ENCODE results near the gene KCNJ5. TPM values are rescaled to one million over a fixed set of nuclear protein-coding genes. Genes with fewer than 3 reads are reported as not detected.

The KCNJ5 gene
- total RNA-seq, 1 experiment from 2014 or later = not detected

- H3K4me3 ChIP-seq (ENCODE audit: low read depth, low read length) = no peak overlapping the region
- DNase-seq = peak; percentile 75 to 78
- no peaks in the 10 kb centered on the region for H3K9me3 ChIP-seq
- ChIA-PET CTCF (interaction anchor here (0.5 to 5.8 kb wide), 13 partner anchors 8 to 525 kb away, joined by 3 to 223 read pairs (median 5); partner anchors contain the start of gene TP53AIP1), POLR2A (no interaction called here)
- Mint-ChIP-seq H3K27me3 (ENCODE audit: insufficient read depth, unreplicated experiment) (peaks cover 33% of the 10 kb centered on the region), H3K4me3 (ENCODE audit: unreplicated experiment) (no peak overlapping the region), H3K4me1 (ENCODE audit: low read depth, unreplicated experiment) (no peaks in the 10 kb centered on the region), H3K9me3 (ENCODE audit: unreplicated experiment) (no peaks in the 10 kb centered on the region), H3K27ac (ENCODE audit: unreplicated experiment) (no peak overlapping the region), H3K36me3 (ENCODE audit: insufficient read depth, unreplicated experiment) (no peaks in the 10 kb centered on the region)
- H3K36me3 ChIP-seq (ENCODE audit: control insufficient read depth, insufficient read depth, low read length) = no peaks in the 10 kb centered on the region
- BruUV-seq (replicated peaks) = no TSS peak
- H3K4me1 ChIP-seq = peaks cover 10% of the 10 kb centered on the region
- peak; percentile 47 to 78 for TF ChIP-seq CTCF (IDR thresholded peaks at IDR 0.05; ENCODE audit: insufficient read depth in 1 of 2, low read depth in 1 of 2, low read length in 1 of 2, severe bottlenecking in 1 of 2, unreplicated experiment in 1 of 2)
- peaks cover 1% of the 10 kb centered on the region for H3K27me3 ChIP-seq (replicated peaks; ENCODE audit: control insufficient read depth, insufficient read depth, low read length)
- intact Hi-C loops (cut with micrococcal nuclease; ENCODE audit: unreplicated experiment) = no loop called here
Measured at GRCh38 chr11:128886406-128887124, 4.6 kb upstream of the KCNJ5 start.

- DNase-seq = no peak
- POLR2A ChIA-PET = no interaction called here
- no peak overlapping the region for H3K27ac Mint-ChIP-seq (ENCODE audit: unreplicated experiment)
- intact Hi-C loops (cut with micrococcal nuclease; ENCODE audit: unreplicated experiment) = no loop called here
- H3K9me3 Mint-ChIP-seq (ENCODE audit: unreplicated experiment) = no peaks in the 10 kb centered on the region
- TF ChIP-seq CTCF (IDR thresholded peaks at IDR 0.05; ENCODE audit: insufficient read depth in 1 of 2, low read depth in 1 of 2, low read length in 1 of 2, severe bottlenecking in 1 of 2, unreplicated experiment in 1 of 2) = peak in 1 of 2 experiments; percentile 12
- Histone ChIP-seq H3K36me3 (ENCODE audit: control insufficient read depth, insufficient read depth, low read length) (no peaks in the 10 kb centered on the region), H3K9me3 (no peaks in the 10 kb centered on the region), H3K4me3 (ENCODE audit: low read depth, low read length) (no peak overlapping the region), H3K27me3 (replicated peaks; ENCODE audit: control insufficient read depth, insufficient read depth, low read length) (peaks cover 1% of the 10 kb centered on the region), H3K4me1 (peaks cover 10% of the 10 kb centered on the region)
- CTCF ChIA-PET = interaction anchor here (0.7 to 5.8 kb wide), 5 partner anchors 18 to 1045 kb away, joined by 3 to 223 read pairs (median 4); no protein-coding TSS in a partner anchor
- BruUV-seq (replicated peaks) = no TSS peak
- peaks cover 25% of the 10 kb centered on the region for H3K27me3 Mint-ChIP-seq (ENCODE audit: insufficient read depth, unreplicated experiment)
- H3K4me1 Mint-ChIP-seq (ENCODE audit: low read depth, unreplicated experiment) = no peaks in the 10 kb centered on the region
- H3K36me3 Mint-ChIP-seq (ENCODE audit: insufficient read depth, unreplicated experiment) = no peaks in the 10 kb centered on the region
- no peak overlapping the region for H3K4me3 Mint-ChIP-seq (ENCODE audit: unreplicated experiment)
Measured at GRCh38 chr11:128888034-128888985, 2.8 kb upstream of the KCNJ5 start.

GRCh38 chr11:128889657-128890213 is 1.4 kb upstream of the KCNJ5 start:
- intact Hi-C loops (cut with micrococcal nuclease; ENCODE audit: unreplicated experiment) = loop anchor here (1.0 kb wide), 1 partner anchor 16 kb away; no protein-coding TSS in a partner anchor
- TF ChIP-seq CTCF (IDR thresholded peaks at IDR 0.05; ENCODE audit: insufficient read depth in 1 of 2, low read depth in 1 of 2, low read length in 1 of 2, severe bottlenecking in 1 of 2, unreplicated experiment in 1 of 2) = no peak
- Histone ChIP-seq H3K27me3 (replicated peaks; ENCODE audit: control insufficient read depth, insufficient read depth, low read length) (peaks cover 1% of the 10 kb centered on the region), H3K4me1 (peaks cover 10% of the 10 kb centered on the region), H3K36me3 (ENCODE audit: control insufficient read depth, insufficient read depth, low read length) (no peaks in the 10 kb centered on the region), H3K4me3 (ENCODE audit: low read depth, low read length) (no peak overlapping the region), H3K9me3 (no peaks in the 10 kb centered on the region)
- no TSS peak for BruUV-seq (replicated peaks)
- DNase-seq = no peak
- Mint-ChIP-seq H3K27me3 (ENCODE audit: insufficient read depth, unreplicated experiment) (peaks cover 20% of the 10 kb centered on the region), H3K36me3 (ENCODE audit: insufficient read depth, unreplicated experiment) (no peaks in the 10 kb centered on the region), H3K4me1 (ENCODE audit: low read depth, unreplicated experiment) (no peaks in the 10 kb centered on the region), H3K4me3 (ENCODE audit: unreplicated experiment) (peak overlapping the region; percentile 76), H3K27ac (ENCODE audit: unreplicated experiment) (no peak overlapping the region), H3K9me3 (ENCODE audit: unreplicated experiment) (no peaks in the 10 kb centered on the region)
- POLR2A ChIA-PET = no interaction called here
- CTCF ChIA-PET = interaction anchor here (1.0 to 4.1 kb wide), 5 partner anchors 16 to 67 kb away, joined by 3 to 33 read pairs (median 5); no protein-coding TSS in a partner anchor
